Activated CD4-positive, CD25-positive, alpha-beta regulatory T cell treated with anti-CD3 and anti-CD28 coated beads, Interleukin-2, amount 50 U/mL, for 16 hours (primary cell): Measurements from ENCODE around the gene ARCN1.

Experiments used
- DNase-seq: peaks from one replicate; pipeline ENCODE4 v3.0.0-alpha.2; 2020; ENCODE audit warnings: low read depth, low spot score

Gene ARCN1

DNA sequence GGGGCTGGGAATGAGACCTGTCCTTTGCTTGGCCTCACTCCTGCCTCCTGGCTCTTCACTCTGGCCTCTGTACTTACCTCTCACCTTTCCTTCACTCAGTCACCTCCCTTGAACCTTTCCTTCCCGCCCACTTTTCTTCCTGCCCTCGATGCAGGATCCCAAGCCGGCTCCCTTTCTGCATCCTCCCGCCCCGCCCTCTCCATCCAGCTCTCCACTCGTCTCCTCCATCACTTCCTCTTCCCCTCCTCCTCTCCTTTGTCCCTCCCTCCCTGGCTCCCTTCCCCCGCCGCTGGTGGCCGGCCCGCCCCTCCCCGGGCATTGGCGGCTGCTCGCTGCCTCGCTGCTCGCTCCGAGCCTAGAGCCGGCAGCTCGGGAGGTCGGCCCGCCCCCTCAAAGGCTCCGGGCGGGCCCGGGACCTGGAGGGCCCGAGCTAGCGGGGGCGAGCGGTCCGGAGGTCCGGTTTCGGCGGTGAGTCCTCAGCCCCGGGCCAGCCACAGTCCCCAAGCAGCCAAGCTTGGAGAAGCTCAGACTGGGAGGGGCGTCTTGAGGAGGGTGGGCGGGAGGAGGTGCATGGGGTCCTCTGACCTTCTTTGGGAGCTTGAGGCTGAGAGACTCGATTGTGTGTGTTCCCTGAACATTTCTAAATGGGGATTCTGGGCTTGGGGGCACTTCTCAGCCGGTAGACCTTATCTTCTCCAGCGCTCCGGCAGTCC, 49.0 kb downstream of the ARCN1 start:
- DNase-seq = no peak

GRCh38 chr11:118621784-118622375, 49.7 kb downstream of the ARCN1 start:
- no peak for DNase-seq

DNA sequence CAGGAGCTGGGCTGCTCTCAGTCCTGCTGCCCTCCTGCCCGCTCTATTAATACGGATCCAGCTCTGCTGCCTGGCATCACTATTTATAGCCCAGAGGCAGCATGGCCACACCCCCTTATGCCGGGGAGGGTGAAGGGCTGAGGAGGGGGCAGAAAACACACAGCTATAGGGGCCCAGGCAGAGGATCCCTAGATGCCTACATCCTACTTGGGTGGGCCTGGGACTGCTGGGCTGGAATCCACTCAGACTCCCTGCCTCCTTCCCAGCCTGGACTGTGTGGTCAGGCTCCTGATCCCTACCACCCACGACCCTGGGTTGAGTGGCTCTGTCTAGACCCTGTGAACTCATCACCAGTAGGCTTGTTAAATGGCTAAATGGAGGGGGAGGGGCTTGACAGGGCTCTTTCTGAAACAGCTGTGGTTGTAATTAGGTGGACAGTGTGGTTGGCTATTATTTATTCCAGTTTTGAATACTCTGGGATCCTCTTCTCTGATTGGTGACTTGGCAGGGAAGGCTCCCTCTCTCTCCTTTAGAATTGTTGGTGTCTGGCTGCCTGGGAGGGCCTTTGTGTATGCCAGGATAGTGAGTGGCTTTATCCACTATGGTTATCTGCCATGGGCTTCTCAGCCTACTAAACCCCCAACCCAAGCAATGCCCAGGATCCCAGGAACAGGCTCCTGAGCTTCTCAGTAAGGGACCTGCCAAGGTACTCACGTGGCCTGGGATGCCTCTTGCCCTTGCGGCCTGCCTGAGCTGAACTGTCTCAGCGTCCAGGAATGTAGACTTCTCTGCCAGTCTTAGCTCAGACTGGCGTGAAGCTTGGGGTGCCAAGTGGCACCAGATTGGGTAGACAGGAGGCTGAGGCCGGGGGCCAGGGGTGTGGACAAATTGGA, 50.4 kb downstream of the ARCN1 start:
- no peak for DNase-seq

DNA sequence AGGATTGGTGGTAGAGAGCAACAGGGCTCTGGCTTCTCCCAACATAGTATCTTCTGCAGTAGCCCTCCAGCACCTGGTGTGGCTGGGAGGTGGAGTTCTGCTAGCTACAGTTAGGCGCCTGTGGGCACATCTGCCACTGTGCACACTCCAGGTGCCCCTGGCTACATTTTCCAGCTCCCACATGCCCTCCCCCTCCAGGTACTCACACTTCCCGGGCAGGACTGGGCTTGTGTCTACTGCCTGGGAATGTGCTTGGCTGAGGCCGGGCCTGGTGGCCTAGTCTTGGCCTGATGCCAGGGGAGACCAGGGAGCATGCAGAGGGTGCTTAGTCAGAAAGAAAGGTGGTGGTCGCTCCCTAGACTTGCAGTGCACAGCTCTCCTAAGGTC, 51.1 kb downstream of the ARCN1 start:
- no peak for DNase-seq

- no peak for DNase-seq
Observed at GRCh38 chr11:118625036-118625690, 53.0 kb downstream of the ARCN1 start.

DNA sequence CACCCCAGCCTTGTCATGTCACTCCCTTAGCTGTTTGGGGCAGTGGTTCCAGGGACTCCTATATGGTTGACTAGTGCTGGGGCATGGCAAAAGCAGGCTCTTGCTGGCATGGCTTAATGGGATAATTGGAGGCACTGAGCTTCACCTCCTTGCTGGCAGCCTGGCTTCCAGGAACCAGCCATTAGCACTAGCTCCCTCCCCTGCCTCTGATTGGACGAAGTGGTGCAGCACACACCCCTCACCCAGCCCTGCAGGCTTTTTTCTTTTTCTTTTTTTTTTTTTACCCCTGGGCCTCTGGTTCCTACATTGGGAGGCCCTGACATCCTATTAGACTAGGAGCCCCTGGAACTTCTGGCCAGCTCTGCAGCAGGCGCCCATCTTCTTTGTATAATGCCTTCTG, 53.8 kb downstream of the ARCN1 start:
- DNase-seq = no peak

GRCh38 chr11:118627566-118627965, 55.4 kb downstream of the ARCN1 start:
- DNase-seq = no peak

- DNase-seq = no peak
Observed at GRCh38 chr11:118628031-118628430, 55.8 kb downstream of the ARCN1 start.

DNA sequence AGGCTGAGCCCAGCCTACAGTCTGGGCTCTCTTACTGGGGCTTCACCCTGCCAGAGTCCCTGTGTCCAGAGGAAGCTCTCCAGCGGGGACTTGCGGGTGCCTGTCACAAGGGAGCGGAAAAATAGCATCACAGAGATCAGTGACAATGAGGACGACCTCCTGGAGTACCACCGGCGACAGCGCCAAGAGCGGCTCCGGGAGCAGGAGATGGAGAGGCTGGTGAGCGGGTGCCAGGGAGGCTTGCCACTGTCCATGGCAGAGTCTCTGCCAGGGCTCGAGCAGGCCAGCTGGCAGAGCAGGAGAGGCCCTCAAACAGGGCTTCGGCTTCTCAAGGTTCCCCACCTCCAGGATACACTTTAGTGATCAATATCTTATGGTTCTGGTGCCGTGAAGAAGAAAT, 56.2 kb downstream of the ARCN1 start:
- DNase-seq = no peak

GRCh38 chr11:118628861-118629549, 56.8 kb downstream of the ARCN1 start:
- no peak for DNase-seq

DNA sequence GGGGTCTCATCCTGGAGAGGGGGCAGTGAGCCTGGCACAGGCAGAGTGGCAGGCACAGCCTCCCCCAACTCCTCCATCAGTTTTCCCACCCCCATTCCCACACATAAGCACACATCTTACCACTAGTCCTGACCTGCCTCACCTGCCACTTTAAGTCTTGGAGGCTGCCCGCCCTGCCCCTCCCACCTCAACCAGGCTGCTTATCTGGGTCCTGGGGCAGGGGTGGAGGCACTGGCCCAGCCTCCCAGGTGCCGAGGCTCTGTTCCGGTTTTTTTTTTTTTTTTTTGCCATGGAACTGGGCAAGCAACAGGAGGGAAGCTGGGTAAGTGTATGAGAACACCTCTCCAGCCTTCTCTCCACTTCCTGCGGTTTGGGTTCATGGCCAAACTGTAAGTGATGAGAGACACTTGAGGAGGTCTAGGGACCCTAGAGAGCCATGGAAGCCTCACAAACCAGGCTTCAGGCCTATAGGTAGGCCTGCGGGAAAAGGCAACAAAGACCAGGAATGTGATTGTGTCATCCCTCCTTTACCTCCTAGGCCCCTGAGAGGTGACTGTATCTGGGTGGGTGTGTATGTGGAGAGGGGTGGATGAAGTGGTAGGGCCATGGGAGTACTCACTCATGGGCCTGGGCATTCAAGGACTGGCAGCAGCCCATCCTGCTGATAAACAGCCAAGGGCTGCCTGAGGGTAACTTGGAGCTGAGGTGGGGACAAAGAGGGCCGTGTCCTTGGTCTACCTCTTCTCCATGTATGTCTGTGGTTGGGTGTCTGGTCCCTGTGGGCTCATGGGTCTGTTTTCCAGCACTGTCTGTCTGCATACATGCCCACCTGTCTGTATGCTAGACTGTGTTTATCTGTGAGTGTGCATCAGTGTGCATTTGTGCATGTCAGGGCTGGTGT, 57.8 kb downstream of the ARCN1 start:
- DNase-seq = no peak

DNA sequence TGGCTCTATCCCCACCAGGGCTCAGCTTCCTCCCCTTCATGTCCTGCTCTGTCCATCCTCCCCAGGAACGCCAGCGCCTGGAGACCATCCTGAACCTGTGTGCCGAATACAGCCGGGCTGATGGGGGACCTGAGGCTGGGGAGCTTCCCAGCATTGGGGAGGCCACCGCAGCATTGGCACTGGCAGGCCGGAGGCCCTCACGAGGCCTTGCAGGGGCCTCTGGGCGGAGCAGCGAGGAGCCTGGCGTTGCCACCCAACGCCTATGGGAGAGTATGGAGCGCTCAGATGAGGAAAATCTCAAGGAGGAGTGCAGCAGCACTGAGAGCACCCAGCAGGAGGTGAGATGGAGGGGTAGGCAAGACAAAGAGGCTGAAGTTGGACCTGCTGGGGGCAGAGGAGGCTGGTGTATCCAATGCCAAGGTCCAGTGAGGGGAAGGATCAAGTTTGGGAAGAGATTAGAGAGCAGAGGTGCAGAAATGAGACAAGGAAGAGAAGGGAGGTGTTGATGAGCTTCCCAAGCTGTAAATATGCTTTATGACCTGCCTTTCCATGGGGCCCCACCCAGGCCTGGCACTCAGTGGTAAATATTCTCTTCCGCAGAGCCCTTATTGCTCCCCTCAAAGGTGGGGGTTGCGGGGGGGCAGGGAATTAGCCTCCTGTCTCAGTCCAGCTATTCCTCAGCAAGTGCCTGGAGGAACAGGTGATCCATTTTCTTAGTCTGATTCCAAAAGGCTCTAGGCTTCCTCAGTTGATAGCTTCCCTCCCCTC, 59.1 kb downstream of the ARCN1 start:
- no peak for DNase-seq

DNA sequence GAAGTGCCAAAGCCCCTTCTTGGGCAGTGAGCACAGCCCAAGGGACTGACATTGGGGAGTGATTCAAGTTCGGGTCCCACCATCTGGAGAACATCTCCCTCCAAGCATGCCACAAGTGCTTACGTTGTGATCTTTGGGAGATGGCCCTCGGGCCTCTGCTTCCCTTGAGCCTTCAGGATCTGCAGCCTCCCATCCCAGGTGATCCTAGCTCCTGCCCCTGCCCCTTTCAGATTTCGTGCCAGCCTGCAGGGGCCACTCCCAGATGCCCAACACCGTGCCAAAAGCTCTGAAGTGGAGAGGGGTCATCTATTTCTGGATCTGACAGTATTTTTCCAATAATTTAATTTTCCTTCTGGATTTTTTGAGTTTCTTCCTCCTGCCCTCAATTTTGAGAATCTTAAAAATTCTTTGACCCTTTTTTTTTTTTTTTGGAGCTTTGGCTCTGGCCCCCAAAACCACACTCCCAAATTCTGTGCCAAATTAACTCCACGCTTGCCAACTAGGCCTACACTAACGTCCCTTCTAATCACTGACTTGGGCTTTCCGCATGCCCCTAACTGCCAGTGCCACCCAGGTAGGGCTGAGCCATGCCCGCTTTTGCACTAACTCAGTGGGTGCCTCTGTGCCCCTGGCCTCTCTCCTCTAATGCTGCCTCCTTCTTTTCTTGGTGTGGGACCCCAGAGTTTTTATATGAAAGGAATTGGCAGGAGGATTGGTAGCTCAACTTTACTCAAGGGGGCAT, 60.5 kb downstream of the ARCN1 start:
- DNase-seq = no peak

DNA sequence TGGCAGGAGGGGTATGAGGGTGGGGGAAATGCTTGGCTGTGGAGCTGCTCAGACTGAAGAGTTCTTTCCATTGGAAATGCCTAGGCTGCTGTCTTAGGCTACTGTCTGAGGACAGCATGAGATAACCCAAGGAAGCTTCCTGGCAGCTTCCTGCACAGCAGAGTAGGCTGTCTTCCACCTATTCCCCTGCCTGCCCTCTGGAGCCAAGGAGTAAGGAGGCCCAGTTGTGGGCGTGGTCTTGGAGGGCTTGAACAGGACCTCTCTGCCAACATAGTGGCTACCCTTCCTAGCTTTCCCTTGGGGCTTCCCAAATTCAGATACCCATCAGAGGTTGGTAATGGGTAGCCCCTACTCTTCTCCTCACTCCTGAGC, 61.1 kb downstream of the ARCN1 start:
- no peak for DNase-seq

DNA sequence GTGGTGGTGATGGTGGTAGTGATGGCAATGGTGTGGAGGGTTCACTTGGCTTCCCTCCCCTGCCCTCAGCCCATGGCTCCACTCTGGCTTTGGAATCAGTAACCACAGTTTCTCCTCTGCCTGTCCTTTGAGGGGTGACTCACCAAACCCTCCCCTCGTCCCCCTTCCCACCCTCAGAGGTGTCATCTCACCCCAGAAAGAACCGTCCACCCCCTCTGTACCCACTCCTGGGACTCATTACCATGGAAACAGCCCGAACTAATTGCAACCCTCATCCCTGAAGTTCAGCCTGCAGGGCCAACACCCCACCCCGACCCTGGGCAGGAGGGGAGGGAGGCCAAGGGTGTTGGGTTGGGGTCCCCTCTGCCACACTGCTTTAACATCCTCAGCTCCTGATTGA, 61.8 kb downstream of the ARCN1 start:
- DNase-seq = no peak

DNA sequence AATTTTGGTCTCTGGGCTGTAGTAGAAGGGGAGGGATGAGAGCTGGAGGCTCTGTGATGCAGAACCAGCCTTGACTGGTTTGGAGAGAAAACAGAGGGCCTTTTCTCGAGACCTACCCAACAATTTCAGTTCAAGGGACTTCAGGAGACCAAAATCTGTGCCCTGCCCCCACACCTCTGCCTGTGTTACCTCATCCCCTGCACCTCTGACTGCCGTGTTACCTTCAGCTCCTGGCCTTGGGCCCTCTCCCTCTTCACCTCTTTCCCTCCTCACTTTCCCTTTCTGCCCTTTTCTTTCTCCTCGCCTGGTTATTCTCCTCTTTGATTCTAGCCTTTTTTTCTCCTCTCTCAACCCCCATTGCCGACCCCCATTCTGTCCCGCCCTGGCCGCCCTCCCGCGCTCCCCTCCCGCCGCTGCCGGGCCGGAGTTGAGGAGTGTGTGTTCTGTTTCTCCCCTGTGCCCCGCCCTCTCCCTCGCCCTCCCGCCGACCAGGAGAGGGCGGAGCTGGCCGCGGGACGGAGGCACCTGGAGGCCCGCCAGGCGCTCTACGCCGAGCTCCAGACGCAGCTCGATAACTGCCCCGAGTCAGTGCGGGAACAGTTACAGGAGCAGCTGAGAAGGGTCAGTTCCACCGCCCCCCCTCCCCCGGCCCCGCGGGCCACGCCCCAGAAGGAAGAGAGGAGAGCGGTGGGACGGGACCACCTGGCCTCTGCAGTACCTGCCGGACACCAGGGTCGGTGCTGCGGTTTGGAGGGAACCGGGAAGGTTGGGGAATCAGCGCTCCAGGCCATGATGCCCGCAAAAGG, 62.4 kb downstream of the ARCN1 start:
- DNase-seq = no peak

DNA sequence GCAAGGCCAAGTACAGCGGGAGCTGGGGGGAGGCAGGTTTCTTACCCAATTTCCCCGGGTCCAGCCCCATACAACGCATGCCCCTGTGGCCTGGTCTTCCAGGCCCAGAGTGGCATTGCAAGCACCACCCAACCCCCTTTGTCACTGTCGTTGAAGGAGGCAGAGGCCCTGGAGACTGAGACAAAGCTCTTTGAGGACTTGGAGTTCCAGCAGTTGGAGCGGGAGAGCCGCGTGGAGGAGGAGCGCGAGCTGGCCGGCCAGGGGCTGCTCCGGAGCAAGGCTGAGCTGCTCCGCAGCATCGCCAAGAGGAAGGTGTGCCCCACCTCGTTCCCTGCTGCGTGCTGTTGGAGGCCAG, 63.0 kb downstream of the ARCN1 start:
- DNase-seq = no peak

DNA sequence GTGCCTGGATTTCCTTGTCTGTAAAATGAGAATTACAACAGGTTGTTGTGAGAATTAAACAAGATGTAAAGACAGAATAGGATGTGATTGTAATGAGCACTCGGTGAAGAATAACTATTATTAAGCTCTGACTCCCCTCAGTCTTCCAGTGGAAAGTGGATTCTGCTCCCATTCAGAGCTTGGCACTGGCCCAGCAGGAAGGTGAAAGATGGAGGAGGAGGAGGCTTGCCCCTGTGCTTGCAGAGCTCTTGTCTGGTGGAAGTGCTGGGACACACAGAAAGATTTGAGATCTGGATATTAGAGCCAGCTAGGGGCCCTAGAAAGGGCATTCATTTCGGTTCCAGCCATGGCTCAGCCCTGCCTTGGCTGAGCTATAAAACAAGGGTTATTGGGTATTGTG, 63.4 kb downstream of the ARCN1 start:
- no peak for DNase-seq
